HG02678 (cell line): ENCODE data around the gene ACTR3C.
"Not testable (repeated sequence)": the region's sequence is repeated elsewhere in the genome, so short reads cannot be mapped to it uniquely, and the experiment has no call there.

ENCODE experiments used
- ATAC-seq: cut with Tn5 transposase; IDR thresholded peaks from one replicate; pipeline ENCODE4 v1.9.1; 2021; ENCODE audit warnings: mild to moderate bottlenecking, moderate library complexity; ENCODE audit not compliant: unreplicated experiment

Gene ACTR3C

DNA sequence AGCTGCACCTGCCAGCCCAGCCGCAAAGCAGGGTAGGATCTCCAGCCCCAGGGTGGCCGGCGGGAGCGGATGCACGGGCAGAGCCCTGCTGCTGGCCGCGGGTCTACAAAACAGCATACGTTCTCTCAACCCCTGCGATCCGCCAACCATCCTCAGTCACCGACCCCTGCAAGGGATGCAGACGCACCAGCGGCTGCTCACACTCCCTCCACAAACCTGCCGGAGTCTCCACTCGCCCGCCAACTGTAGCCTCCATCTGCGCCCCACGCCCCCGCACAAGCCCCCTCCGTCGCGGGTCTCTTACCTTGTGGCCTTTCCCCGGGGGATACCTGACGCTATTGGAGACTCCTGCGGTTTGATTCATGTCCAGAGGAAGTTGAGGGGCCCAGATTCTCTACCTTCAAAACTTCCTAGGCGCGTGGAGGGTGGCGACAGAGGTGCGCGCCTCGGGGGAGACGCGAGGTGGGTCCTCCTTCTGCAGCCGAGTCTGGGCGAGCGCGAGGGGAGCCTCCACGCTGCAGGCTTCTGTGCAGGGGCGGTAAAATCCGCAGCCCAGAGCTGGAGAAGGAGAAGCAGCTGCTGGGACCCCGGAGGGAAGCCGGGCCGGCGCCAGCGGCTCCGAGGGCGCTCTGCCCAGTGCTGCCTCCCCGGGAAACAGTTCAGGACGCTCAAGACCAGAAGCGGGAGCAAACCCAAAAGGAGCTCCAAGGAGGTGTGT lies 103.2 kb downstream of the ACTR3C start:
- not testable (repeated sequence) for ATAC-seq

GRCh38 chr7:150206848-150207247 lies 116.5 kb downstream of the ACTR3C start:
- ATAC-seq = not testable (repeated sequence)

- not testable (repeated sequence) for ATAC-seq
These were observed 117.5 kb downstream of the ACTR3C start for GRCh38 chr7:150205866-150206265.

DNA sequence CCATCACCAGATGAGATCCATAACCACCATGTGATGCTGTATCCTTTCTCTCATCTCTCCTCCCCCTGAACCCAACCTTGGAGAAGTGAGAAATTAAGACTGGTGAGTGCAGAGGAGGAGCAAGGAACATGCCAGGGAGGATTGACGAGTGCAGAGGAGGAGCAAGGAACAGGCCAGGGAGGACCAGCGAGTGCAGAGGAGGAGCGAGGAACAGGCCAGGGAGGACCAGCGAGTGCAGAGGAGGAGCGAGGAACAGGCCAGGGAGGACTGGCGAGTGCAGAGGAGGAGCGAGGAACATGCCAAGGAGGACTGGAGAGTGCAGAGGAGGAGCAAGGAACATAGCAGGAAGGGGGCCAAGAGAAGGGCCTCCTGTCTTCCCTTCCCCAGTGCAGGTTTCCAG lies 118.8 kb downstream of the ACTR3C start:
- not testable (repeated sequence) for ATAC-seq

DNA sequence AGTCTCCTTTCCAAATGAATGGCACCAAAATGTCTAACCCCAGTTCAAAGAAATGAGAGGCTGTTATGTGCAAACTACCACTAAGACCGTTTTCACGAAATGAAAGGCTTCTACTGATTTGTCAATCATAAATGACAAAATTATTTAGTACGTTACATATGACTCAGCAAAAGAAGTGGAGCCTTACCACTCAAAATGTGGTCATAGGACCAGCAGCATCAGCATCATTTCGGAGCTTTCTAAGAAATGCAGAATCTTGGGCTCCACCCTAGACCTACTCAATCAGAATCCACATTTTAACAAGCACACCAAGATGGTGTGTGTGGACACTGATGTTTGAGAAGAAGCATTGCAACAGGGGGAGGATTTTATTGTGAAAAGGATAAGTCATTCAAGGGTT lies 120.5 kb downstream of the ACTR3C start:
- ATAC-seq = not testable (repeated sequence)
